Heart left ventricle (tissue), 16 donors: ENCODE results near the gene SOX9. TPM values are rescaled to one million over a fixed set of nuclear protein-coding genes. Genes with fewer than 3 reads are reported as not detected.
A peak's percentile ranks its signal among the peaks of the same experiment; 100 is the strongest.

Source experiments
- ATAC-seq, 4 donors: fragments of 200-7000 bp; cut with Tn5 transposase; one replicate each; pipeline ENCODE4 v1.9.1; 2020 to 2022; ENCODE audit warnings: moderate library complexity in 4 of 4, mild to moderate bottlenecking in 3 of 4, moderate number of reproducible peaks in 1 of 4
- DNase-seq, 5 donors: peaks; one replicate each; pipeline ENCODE4 v3.0.0-alpha.2; 2020
- H3K27ac ChIP-seq, 12 donors: fragments of 200-600 bp; sonication (generic) in 4 of 12; one replicate each; pipeline versions ENCODE4 v1.5.0 to v1.8.0; 2016 to 2022; ENCODE audit warnings: mild to moderate bottlenecking in 2 of 12
- H3K27me3 ChIP-seq, 9 donors: fragments of 200-600 bp; sonication (generic) in 2 of 9; one replicate each; pipeline versions ENCODE4 v1.5.1 to v1.8.0; 2016 to 2022; ENCODE audit warnings: mild to moderate bottlenecking in 3 of 9
- H3K36me3 ChIP-seq, 9 donors: fragments of 200-600 bp; sonication (generic) in 2 of 9; one replicate each; pipeline versions ENCODE4 v1.5.0 to v1.8.0; 2018 to 2022; ENCODE audit warnings: mild to moderate bottlenecking in 2 of 9
- H3K4me1 ChIP-seq, 12 donors: fragments of 200-600 bp; sonication (generic) in 4 of 12; one replicate each; pipeline versions ENCODE4 v1.5.0 to v1.8.0; 2016 to 2022; ENCODE audit warnings: mild to moderate bottlenecking in 3 of 12
- H3K4me3 ChIP-seq, 12 donors: fragments of 200-600 bp; sonication (generic) in 4 of 12; one replicate each; pipeline versions ENCODE4 v1.5.0 to v1.8.0; 2017 to 2022; ENCODE audit warnings: mild to moderate bottlenecking in 9 of 12, moderate library complexity in 4 of 12
- H3K9me3 ChIP-seq, 12 donors: fragments of 200-600 bp; sonication (generic) in 4 of 12; one replicate each; pipeline versions ENCODE4 v1.5.0 to v1.8.0; 2016 to 2022; ENCODE audit warnings: mild to moderate bottlenecking in 1 of 12
- POLR2A ChIP-seq, 2 donors: fragments of 450-650 bp; IDR thresholded peaks; one replicate each; pipeline ENCODE4 v1.6.1; 2017; ENCODE audit warnings: antibody characterized with exemption in 2 of 2, mild to moderate bottlenecking in 2 of 2, moderate library complexity in 2 of 2
- WGBS, 4 donors: extraction: QIAGEN DNeasy Blood & Tissue Kit in 2 of 4; methylation state at CpG; one replicate each; pipeline versions ENCODE4 v1.1.5 to v1.1.7; 2013 to 2018; 5-methylcytosine and 5-hydroxymethylcytosine counted together
- intact Hi-C, 10 donors: fragments of 100-400 bp; cut with DNase I; formaldehyde crosslinking; loops; one replicate each; pipeline versions ENCODE4 v1.11.1 to v1.14.2; 2022
- polyA plus RNA-seq, 2 donors: library from polyadenylated mRNA; stranded (reverse); fragments of 200-250 nt; gene quantifications; one replicate each; pipeline ENCODE4 v1.2.3, GENCODE V29; 2013
- total RNA-seq, 9 donors: library from RNA; depleted of rRNA in 2 of 9; stranded (reverse); fragments of >200 nt in 2 of 9; fragmentation: NEBNext Ultra II Directional in 3 of 9; extraction: Animal tissue kit (Norgen Biotek cat#: 25700) in 3 of 9; gene quantifications; one replicate each; pipeline versions ENCODE4 v1.1.0 to v1.2.4, GENCODE V29; 2016 to 2023
- TF ChIP-seq, protein P1 (sequence below), 12 donors: fragments of 200-600 bp; sonication (generic) in 4 of 12; IDR thresholded peaks; one replicate each; pipeline versions ENCODE4 v1.5.0 to v1.8.0; 2018 to 2022; ENCODE audit warnings: antibody characterized with exemption in 12 of 12, mild to moderate bottlenecking in 5 of 12
- donor health status: ischemic (EF 13 %, LVEDD 7.1; RV severe dilation, severe dysfunction).
- donor health status: healthy with polysubstance abuse.
- donor health status: DM: no; HTN: yes; CAD: no.
- donor health status: DM: no; HTN: no; CAD: no.
- donor health status: ischemic (EF 25% LVEDD 6.9; RV normal size, moderate dysfunction).
- donor health status: ischemic (EF 25% LVEDD 5.7; RV mildly dilated, moderate dysfunction).
- donor health status: healthy.
- donor health status: DM: yes; HTN: yes; CAD: no.
- donor health status: ischemic (EF 35%, LVEDD 5.7; RV mildly dilated, moderate dysfunction).
- donor health status: nonischemic (EF 11% LVEDD 7.7; RV severe dilation, severe dysfunction).
- donor health status: DM: yes; HTN: yes; CAD: no.
- donor health status: PGD.
- donor health status: ischemic (EF 29% LVEDD 5.4; RV normal size, mild dysfunction).
- donor health status: nonischemic (EF 23%, LVEDD 6.1; RV moderate dilation, normal function).

The SOX9 gene
- total and polyA plus RNA-seq, 11 donors, result 7.6 to 19.7 (median 12.8) TPM

- WGBS, 4 donors, result 45 to 73% (median 54%) methylated on average over 4 of the region's 4 CpGs
- no peak for TF ChIP-seq POLR2A (IDR thresholded peaks at IDR 0.05)
- TF ChIP-seq, protein P1, sequence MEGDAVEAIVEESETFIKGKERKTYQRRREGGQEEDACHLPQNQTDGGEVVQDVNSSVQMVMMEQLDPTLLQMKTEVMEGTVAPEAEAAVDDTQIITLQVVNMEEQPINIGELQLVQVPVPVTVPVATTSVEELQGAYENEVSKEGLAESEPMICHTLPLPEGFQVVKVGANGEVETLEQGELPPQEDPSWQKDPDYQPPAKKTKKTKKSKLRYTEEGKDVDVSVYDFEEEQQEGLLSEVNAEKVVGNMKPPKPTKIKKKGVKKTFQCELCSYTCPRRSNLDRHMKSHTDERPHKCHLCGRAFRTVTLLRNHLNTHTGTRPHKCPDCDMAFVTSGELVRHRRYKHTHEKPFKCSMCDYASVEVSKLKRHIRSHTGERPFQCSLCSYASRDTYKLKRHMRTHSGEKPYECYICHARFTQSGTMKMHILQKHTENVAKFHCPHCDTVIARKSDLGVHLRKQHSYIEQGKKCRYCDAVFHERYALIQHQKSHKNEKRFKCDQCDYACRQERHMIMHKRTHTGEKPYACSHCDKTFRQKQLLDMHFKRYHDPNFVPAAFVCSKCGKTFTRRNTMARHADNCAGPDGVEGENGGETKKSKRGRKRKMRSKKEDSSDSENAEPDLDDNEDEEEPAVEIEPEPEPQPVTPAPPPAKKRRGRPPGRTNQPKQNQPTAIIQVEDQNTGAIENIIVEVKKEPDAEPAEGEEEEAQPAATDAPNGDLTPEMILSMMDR (IDR thresholded peaks at IDR 0.05), result no peak
- H3K27me3 ChIP-seq, result peaks cover 0 to 46% (median 14%) of the 10 kb centered on the region in 9 donors
- no peaks in the 10 kb centered on the region for H3K9me3 ChIP-seq
- H3K4me3 ChIP-seq, result peak overlapping the region in 7 of 12 donors; percentile 35 to 94 (median 83)
- intact Hi-C loops, result loop anchor here in 3 of 10 donors (5.0 to 10.0 kb wide), 3 partner anchors 62 to 390 kb away; no protein-coding TSS in a partner anchor
- ATAC-seq, result no peak
- H3K36me3 ChIP-seq, result peaks cover 0 to 23% (median 2%) of the 10 kb centered on the region in 9 donors
- no peak for DNase-seq
- H3K4me1 ChIP-seq, result peaks cover 0 to 47% (median 8%) of the 10 kb centered on the region in 12 donors
- H3K27ac ChIP-seq, result peak overlapping the region in 7 of 12 donors; percentile 3 to 98 (median 74)
Measured at GRCh38 chr17:72125226-72125651, 4.4 kb downstream of the SOX9 start.

- intact Hi-C loops, result loop anchor here in 5 of 10 donors (2.0 to 10.0 kb wide), 5 partner anchors 25 to 389 kb away; no protein-coding TSS in a partner anchor
- Histone ChIP-seq H3K27ac (peak overlapping the region in 7 of 12 donors; percentile 29 to 98 (median 78)), H3K27me3 (peaks cover 0 to 44% (median 12%) of the 10 kb centered on the region in 9 donors), H3K4me1 (peaks cover 0 to 45% (median 8%) of the 10 kb centered on the region in 12 donors), H3K4me3 (peak overlapping the region in 4 of 12 donors; percentile 35 to 94 (median 84)), H3K36me3 (peaks cover 0 to 23% (median 2%) of the 10 kb centered on the region in 9 donors), H3K9me3 (no peaks in the 10 kb centered on the region)
- ATAC-seq, result no peak
- TF ChIP-seq POLR2A (IDR thresholded peaks at IDR 0.05), result no peak
- TF ChIP-seq, protein P1 (IDR thresholded peaks at IDR 0.05), result no peak
- DNase-seq, result no peak
Measured at GRCh38 chr17:72125742-72126141, 4.9 kb downstream of the SOX9 start.

GRCh38 chr17:72126575-72127486, 6.0 kb downstream of the SOX9 start:
- H3K4me1 ChIP-seq, result peaks cover 0 to 45% (median 8%) of the 10 kb centered on the region in 12 donors
- H3K27me3 ChIP-seq, result peaks cover 0 to 33% (median 9%) of the 10 kb centered on the region in 9 donors
- TF ChIP-seq POLR2A (IDR thresholded peaks at IDR 0.05), result no peak
- TF ChIP-seq, protein P1 (IDR thresholded peaks at IDR 0.05), result no peak
- H3K4me3 ChIP-seq, result no peak overlapping the region
- peaks cover 0 to 23% (median 2%) of the 10 kb centered on the region in 9 donors for H3K36me3 ChIP-seq
- intact Hi-C loops, result loop anchor here in 5 of 10 donors (2.0 to 10.0 kb wide), 5 partner anchors 24 to 388 kb away; no protein-coding TSS in a partner anchor
- DNase-seq (peak in 1 of 5 donors; percentile 17), ATAC-seq (peak; percentile 60 to 73 (median 66))
- WGBS, 4 donors, result 33 to 54% (median 44%) methylated on average over 8 of the region's 8 CpGs
- H3K27ac ChIP-seq, result peak overlapping the region; percentile 28 to 98 (median 72)
- no peaks in the 10 kb centered on the region for H3K9me3 ChIP-seq

DNA sequence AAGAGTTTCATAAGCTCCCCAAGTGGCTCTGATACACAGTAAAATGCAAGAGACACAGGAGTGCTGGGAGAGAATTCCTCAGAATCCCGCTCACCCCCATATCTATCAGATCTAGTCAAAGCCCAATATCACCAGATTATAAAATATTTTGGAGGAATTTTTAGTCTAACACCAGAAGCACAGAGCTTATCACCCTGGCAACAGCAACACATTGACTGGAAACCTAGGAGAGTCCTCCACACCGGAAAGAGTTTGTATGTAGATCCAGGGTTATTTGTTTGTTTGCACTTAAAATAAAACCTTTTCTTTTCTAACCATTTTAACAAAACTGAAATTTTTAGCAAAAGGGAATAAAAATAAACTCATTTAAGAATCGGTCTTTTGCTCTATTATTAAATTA, 7.2 kb downstream of the SOX9 start:
- Histone ChIP-seq H3K27me3 (peaks cover 0 to 23% (median 4%) of the 10 kb centered on the region in 9 donors), H3K27ac (peak overlapping the region in 8 of 12 donors; percentile 29 to 98 (median 78)), H3K4me3 (no peak overlapping the region), H3K9me3 (no peaks in the 10 kb centered on the region), H3K4me1 (peaks cover 0 to 44% (median 8%) of the 10 kb centered on the region in 12 donors), H3K36me3 (peaks cover 0 to 19% (median 2%) of the 10 kb centered on the region in 9 donors)
- DNase-seq, result no peak
- no peak for TF ChIP-seq POLR2A (IDR thresholded peaks at IDR 0.05)
- TF ChIP-seq, protein P1 (IDR thresholded peaks at IDR 0.05), result no peak
- 63 to 75% (median 71%) methylated on average over 3 of the region's 3 CpGs for WGBS, 4 donors
- intact Hi-C loops, result loop anchor here in 3 of 10 donors (5.0 to 10.0 kb wide), 3 partner anchors 59 to 387 kb away; no protein-coding TSS in a partner anchor
- ATAC-seq, result no peak
